ENCODE data around the gene IL5RA. TPM values are rescaled to one million over a fixed set of nuclear protein-coding genes. Genes with fewer than 3 reads are reported as not detected.

The IL5RA gene
- total RNA-seq, 1 donor from 2014 or later: not detected

DNA sequence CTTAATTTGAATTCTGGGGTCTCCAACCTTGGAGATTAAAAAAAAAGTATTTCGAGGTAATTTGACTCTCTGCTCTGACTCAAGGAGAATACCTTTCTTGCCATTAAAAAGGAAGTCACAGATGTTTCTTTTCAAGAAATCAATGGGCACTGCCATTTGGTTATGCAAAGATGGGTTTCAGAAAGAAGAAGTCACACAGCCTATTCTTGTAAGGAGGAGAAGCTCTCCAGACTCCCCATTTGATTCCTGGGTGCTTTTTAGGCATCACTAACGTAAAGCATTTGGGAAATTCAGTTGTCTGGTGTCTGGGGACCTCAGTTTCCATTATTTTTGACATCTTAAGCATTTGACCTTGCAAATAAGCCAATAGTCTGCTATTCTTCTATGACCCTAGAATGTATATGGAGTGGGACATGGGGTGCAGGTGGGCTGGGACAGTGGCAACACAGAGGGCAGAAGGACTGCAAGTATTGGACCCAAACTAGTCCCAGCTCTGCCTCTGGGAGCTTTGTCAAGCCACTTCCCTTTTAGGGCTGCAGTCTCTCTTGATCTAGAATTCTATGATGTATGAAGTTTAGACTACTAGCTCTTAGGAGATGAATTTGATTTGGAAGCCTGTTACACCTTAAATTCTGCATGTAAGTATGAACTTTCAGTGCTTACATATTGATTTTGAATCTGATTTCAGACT, 27.8 kb downstream of the IL5RA start:
- no peak overlapping the region for H3K4me3 ChIP-seq (ENCODE audit: low read depth, low read length)
- FAIRE-seq (no peak), DNase-seq (ENCODE audit: low read depth) (no peak)
- no peaks in the 10 kb centered on the region for H3K36me3 ChIP-seq (ENCODE audit: control insufficient read depth, insufficient read depth, low read length)
- TF ChIP-seq, protein P1, sequence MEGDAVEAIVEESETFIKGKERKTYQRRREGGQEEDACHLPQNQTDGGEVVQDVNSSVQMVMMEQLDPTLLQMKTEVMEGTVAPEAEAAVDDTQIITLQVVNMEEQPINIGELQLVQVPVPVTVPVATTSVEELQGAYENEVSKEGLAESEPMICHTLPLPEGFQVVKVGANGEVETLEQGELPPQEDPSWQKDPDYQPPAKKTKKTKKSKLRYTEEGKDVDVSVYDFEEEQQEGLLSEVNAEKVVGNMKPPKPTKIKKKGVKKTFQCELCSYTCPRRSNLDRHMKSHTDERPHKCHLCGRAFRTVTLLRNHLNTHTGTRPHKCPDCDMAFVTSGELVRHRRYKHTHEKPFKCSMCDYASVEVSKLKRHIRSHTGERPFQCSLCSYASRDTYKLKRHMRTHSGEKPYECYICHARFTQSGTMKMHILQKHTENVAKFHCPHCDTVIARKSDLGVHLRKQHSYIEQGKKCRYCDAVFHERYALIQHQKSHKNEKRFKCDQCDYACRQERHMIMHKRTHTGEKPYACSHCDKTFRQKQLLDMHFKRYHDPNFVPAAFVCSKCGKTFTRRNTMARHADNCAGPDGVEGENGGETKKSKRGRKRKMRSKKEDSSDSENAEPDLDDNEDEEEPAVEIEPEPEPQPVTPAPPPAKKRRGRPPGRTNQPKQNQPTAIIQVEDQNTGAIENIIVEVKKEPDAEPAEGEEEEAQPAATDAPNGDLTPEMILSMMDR (IDR thresholded peaks at IDR 0.05; ENCODE audit: insufficient read depth, low read length, severe bottlenecking): no peak
- no peaks in the 10 kb centered on the region for H3K27me3 ChIP-seq (ENCODE audit: control insufficient read depth, insufficient read depth, low read length)

GRCh38 chr3:3081381-3082233, 28.6 kb downstream of the IL5RA start:
- no peak for FAIRE-seq
- TF ChIP-seq, protein P1 (IDR thresholded peaks at IDR 0.05; ENCODE audit: insufficient read depth, low read length, severe bottlenecking): no peak
- no peak for DNase-seq (ENCODE audit: low read depth)
- Histone ChIP-seq H3K36me3 (ENCODE audit: control insufficient read depth, insufficient read depth, low read length) (no peaks in the 10 kb centered on the region), H3K4me3 (ENCODE audit: low read depth, low read length) (no peak overlapping the region), H3K27me3 (ENCODE audit: control insufficient read depth, insufficient read depth, low read length) (no peaks in the 10 kb centered on the region)

- DNase-seq (ENCODE audit: low read depth): no peak
- FAIRE-seq: no peak
- no peak overlapping the region for H3K4me3 ChIP-seq (ENCODE audit: low read depth, low read length)
- TF ChIP-seq, protein P1 (IDR thresholded peaks at IDR 0.05; ENCODE audit: insufficient read depth, low read length, severe bottlenecking): no peak
- H3K36me3 ChIP-seq (ENCODE audit: control insufficient read depth, insufficient read depth, low read length): no peaks in the 10 kb centered on the region
- H3K27me3 ChIP-seq (ENCODE audit: control insufficient read depth, insufficient read depth, low read length): no peaks in the 10 kb centered on the region
Measured at GRCh38 chr3:3080309-3080708, 29.9 kb downstream of the IL5RA start.

DNA sequence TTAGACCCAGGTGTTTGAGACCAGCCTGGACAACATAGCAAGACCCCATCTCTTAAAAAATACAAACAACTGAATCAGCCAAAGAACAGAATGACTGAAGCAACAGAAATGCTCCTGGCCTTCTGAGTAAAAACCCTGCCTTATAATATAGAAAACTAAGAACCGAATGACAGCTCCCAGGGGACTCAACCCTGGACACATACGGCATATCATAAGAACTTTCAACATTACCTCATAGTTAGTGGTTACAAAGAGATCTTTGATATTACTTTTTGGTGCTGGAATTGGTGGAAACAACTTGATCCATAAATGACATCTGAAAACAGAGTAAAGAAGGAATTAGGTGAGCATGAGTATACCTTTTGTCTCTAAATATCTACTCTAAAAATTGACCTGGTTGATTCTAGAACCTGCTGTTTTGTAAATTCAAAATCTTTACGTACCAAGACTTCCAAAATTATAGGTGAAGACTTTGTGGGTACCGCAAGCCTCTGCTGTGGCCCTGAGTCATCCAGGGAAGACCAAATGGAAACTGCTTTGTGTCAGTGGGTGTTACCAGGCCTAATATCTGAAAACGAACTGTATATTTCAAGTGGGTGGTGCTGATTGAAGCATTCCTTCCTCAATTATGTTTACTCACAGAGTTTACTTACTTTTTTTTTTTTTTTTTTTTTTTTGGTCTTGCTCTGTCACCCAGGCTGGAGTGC, 35.5 kb downstream of the IL5RA start:
- TF ChIP-seq, protein P1 (IDR thresholded peaks at IDR 0.05; ENCODE audit: insufficient read depth, low read length, severe bottlenecking): no peak
- no peaks in the 10 kb centered on the region for H3K36me3 ChIP-seq (ENCODE audit: control insufficient read depth, insufficient read depth, low read length)
- no peak for FAIRE-seq
- no peak overlapping the region for H3K4me3 ChIP-seq (ENCODE audit: low read depth, low read length)
- no peak for DNase-seq (ENCODE audit: low read depth)
- H3K27me3 ChIP-seq (ENCODE audit: control insufficient read depth, insufficient read depth, low read length): no peaks in the 10 kb centered on the region

DNA sequence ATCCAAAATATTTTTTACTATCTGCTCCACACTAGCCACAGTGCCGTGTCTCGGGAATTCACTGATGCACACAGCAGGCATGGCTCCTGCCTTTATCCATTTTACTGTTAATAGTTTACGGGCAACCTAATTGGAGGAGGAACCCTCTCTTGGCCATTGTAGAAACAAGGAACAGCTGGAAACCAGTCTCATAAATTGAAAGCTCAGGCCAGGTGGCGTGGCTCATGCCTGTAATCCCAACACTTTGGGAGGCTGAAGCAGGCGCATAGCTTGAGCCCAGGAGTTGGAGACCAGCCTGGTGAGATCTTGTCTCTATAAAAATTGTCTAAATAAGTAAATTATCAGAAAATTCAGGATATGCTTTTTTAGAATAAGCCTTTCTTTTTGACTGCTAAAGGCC, 39.0 kb downstream of the IL5RA start:
- TF ChIP-seq, protein P1 (IDR thresholded peaks at IDR 0.05; ENCODE audit: insufficient read depth, low read length, severe bottlenecking): no peak
- DNase-seq (ENCODE audit: low read depth): no peak
- Histone ChIP-seq H3K36me3 (ENCODE audit: control insufficient read depth, insufficient read depth, low read length) (no peaks in the 10 kb centered on the region), H3K27me3 (ENCODE audit: control insufficient read depth, insufficient read depth, low read length) (no peaks in the 10 kb centered on the region), H3K4me3 (ENCODE audit: low read depth, low read length) (no peak overlapping the region)
- no peak for FAIRE-seq
